GM21717 (cell line): Measurements from ENCODE around the gene DNAJC30.

Source experiments
- ATAC-seq: cut with Tn5 transposase; IDR thresholded peaks from one replicate; pipeline ENCODE4 v1.9.1; 2021; ENCODE audit warnings: mild to moderate bottlenecking, moderate library complexity; ENCODE audit not compliant: unreplicated experiment

The DNAJC30 gene

GRCh38 chr7:73650524-73650923 is 32.7 kb downstream of the DNAJC30 start:
- ATAC-seq: no peak

GRCh38 chr7:73649576-73649975 is 33.7 kb downstream of the DNAJC30 start:
- no peak for ATAC-seq

- no peak for ATAC-seq
Observed at GRCh38 chr7:73648593-73649332, 34.5 kb downstream of the DNAJC30 start.

GRCh38 chr7:73647725-73648592 is 35.3 kb downstream of the DNAJC30 start:
- ATAC-seq: no peak

GRCh38 chr7:73646785-73647724 is 36.2 kb downstream of the DNAJC30 start:
- no peak for ATAC-seq

GRCh38 chr7:73645643-73646174 is 37.5 kb downstream of the DNAJC30 start:
- ATAC-seq: no peak

GRCh38 chr7:73644688-73645286 is 38.5 kb downstream of the DNAJC30 start:
- no peak for ATAC-seq

GRCh38 chr7:73642834-73643233 is 40.4 kb downstream of the DNAJC30 start:
- no peak for ATAC-seq

- ATAC-seq: no peak
Observed at GRCh38 chr7:73638911-73639310, 44.3 kb downstream of the DNAJC30 start.

- no peak for ATAC-seq
Observed at GRCh38 chr7:73635428-73636200, 47.6 kb downstream of the DNAJC30 start.

- ATAC-seq: no peak
Observed at GRCh38 chr7:73633844-73634243, 49.4 kb downstream of the DNAJC30 start.

- no peak for ATAC-seq
Observed at GRCh38 chr7:73633323-73633722, 49.9 kb downstream of the DNAJC30 start.

- ATAC-seq: no peak
Observed at GRCh38 chr7:73631558-73631957, 51.7 kb downstream of the DNAJC30 start.
